WI38 (cell line): ENCODE results near the gene FGGY.

Experiments used
- H3K4me3 ChIP-seq: 2 replicates; pipeline ENCODE4 v1.5.1; 2011; ENCODE audit warnings: low read depth, mild to moderate bottlenecking, control low read depth, low read length
- CTCF ChIP-seq: IDR thresholded peaks from 2 replicates; pipeline ENCODE4 v1.5.1; 2012; ENCODE audit warnings: low read depth, mild to moderate bottlenecking, control low read depth, low read length

FGGY gene

GRCh38 chr1:59692591-59692990, 395.7 kb downstream of the FGGY start:
- TF ChIP-seq CTCF, result no peak
- no peak overlapping the region for H3K4me3 ChIP-seq

- TF ChIP-seq CTCF, result no peak
- H3K4me3 ChIP-seq, result no peak overlapping the region
These were observed 396.5 kb downstream of the FGGY start for GRCh38 chr1:59693406-59693805.

- TF ChIP-seq CTCF, result no peak
- no peak overlapping the region for H3K4me3 ChIP-seq
These were observed 398.4 kb downstream of the FGGY start for GRCh38 chr1:59695252-59695651.

- TF ChIP-seq CTCF, result no peak
- H3K4me3 ChIP-seq, result no peak overlapping the region
These were observed 399.7 kb downstream of the FGGY start for GRCh38 chr1:59696421-59697115.

- no peak overlapping the region for H3K4me3 ChIP-seq
- no peak for TF ChIP-seq CTCF
These were observed 400.4 kb downstream of the FGGY start for GRCh38 chr1:59697150-59697800.

GRCh38 chr1:59698386-59698785, 401.5 kb downstream of the FGGY start:
- H3K4me3 ChIP-seq, result no peak overlapping the region
- TF ChIP-seq CTCF, result no peak

GRCh38 chr1:59699227-59699847, 402.4 kb downstream of the FGGY start:
- TF ChIP-seq CTCF, result peak; percentile 75
- H3K4me3 ChIP-seq, result no peak overlapping the region
